HL-60 (cell line): ENCODE results near the gene METTL18.

Source experiments
- DNase-seq, 2 experiments: peaks; one replicate each; pipeline ENCODE4 v3.0.0-alpha.2; 2010 to 2020; ENCODE audit warnings: low read depth in 1 of 2, low spot score in 1 of 2
- H3K27ac ChIP-seq: fragments of 250-450 bp; sonication (Bioruptor Pico); replicated peaks from 2 replicates; pipeline ENCODE4 v1.5.1; 2020; ENCODE audit warnings: mild to moderate bottlenecking, moderate library complexity
- H3K27me3 ChIP-seq: fragments of 250-450 bp; sonication (Bioruptor Pico); 2 replicates; pipeline ENCODE4 v1.5.1; 2021; ENCODE audit warnings: mild to moderate bottlenecking, moderate library complexity; ENCODE audit not compliant: insufficient read depth, poor library complexity, severe bottlenecking
- H3K4me3 ChIP-seq: replicated peaks from 2 replicates; pipeline ENCODE4 v1.5.1; 2011; ENCODE audit warnings: mild to moderate bottlenecking, control low read depth, low read length; ENCODE audit not compliant: insufficient read depth
- GABPA ChIP-seq: IDR thresholded peaks from 2 replicates; pipeline ENCODE4 v1.6.1; 2012; ENCODE audit warnings: low read depth
- POLR2AphosphoS5 ChIP-seq: IDR thresholded peaks from 2 replicates; pipeline ENCODE4 v1.6.1; 2012; ENCODE audit warnings: low read depth
- REST ChIP-seq: IDR thresholded peaks from 2 replicates; pipeline ENCODE4 v1.6.1; 2012; ENCODE audit warnings: low read depth; ENCODE audit not compliant: insufficient replicate concordance
- SPI1 ChIP-seq: IDR thresholded peaks from 2 replicates; pipeline ENCODE4 v1.6.1; 2012; ENCODE audit warnings: low read depth, mild to moderate bottlenecking, borderline replicate concordance
- TF ChIP-seq, protein P1 (sequence below): IDR thresholded peaks from one replicate; pipeline ENCODE4 v1.5.1; 2011; ENCODE audit warnings: low read length, control low read depth, inconsistent platforms; ENCODE audit not compliant: insufficient read depth

Gene METTL18

DNA sequence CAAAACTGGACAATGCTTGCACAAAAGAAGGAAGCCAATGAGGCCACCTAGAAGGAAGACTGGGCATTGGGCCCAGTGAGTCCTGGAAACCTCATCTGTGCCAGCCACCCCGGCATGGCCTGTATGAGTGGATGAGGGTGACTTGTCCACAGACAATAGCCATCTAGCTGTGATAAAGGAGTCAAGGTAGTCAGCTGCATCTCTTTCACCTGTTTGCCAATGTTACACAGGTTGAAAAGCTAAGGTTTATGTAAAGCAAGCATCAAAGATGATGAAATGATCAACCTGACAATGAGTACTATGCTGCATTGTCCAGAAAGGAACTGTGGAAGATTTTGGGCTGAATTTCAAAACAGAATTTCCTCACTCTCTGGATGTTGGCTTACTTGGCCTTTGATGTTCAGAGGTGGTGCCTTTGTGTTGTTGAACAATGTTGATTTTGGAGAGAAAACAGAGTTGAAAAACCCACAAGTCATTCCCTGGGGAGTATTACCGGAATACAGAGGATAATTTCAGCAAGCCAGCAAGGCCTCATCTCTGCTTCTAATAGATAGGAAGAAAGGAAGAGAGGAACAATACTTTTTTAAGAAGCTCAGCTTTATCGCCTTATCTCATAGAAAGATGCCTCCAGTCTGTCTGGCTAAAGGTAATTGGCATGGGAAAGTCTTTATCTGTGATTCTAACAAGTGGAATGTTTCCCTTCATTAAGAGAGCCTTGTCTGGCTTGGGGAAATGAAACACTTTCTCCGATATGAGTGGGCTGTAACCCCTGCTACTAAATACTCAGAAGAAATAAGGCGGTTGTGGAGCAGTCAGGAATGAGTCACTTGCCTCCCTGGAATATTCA lies 49.5 kb downstream of the METTL18 start:
- TF ChIP-seq GABPA (no peak), POLR2AphosphoS5 (no peak), SPI1 (no peak), REST (no peak)
- TF ChIP-seq, protein P1, sequence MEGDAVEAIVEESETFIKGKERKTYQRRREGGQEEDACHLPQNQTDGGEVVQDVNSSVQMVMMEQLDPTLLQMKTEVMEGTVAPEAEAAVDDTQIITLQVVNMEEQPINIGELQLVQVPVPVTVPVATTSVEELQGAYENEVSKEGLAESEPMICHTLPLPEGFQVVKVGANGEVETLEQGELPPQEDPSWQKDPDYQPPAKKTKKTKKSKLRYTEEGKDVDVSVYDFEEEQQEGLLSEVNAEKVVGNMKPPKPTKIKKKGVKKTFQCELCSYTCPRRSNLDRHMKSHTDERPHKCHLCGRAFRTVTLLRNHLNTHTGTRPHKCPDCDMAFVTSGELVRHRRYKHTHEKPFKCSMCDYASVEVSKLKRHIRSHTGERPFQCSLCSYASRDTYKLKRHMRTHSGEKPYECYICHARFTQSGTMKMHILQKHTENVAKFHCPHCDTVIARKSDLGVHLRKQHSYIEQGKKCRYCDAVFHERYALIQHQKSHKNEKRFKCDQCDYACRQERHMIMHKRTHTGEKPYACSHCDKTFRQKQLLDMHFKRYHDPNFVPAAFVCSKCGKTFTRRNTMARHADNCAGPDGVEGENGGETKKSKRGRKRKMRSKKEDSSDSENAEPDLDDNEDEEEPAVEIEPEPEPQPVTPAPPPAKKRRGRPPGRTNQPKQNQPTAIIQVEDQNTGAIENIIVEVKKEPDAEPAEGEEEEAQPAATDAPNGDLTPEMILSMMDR = no peak
- DNase-seq = no peak
- Histone ChIP-seq H3K4me3 (no peak overlapping the region), H3K27me3 (no peaks in the 10 kb centered on the region), H3K27ac (no peak overlapping the region)
